ENCODE results near the gene PLA2G4B. TPM values are rescaled to one million over a fixed set of nuclear protein-coding genes. Genes with fewer than 3 reads are reported as not detected.

The PLA2G4B gene
- total RNA-seq, 2 experiments from 2014 or later = 4.2 to 4.8 TPM

- TF ChIP-seq CTCF (IDR thresholded peaks at IDR 0.05) = no peak
- no peak for DNase-seq
- ChIA-PET CTCF (no interaction called here), POLR2A (interaction anchor here (1.0 to 2.0 kb wide), 3 partner anchors 10 to 16 kb away, joined by 3 to 5 read pairs (median 3); no protein-coding TSS in a partner anchor)
- Mint-ChIP-seq H3K4me1 (ENCODE audit: low read depth) (peaks cover 8% of the 10 kb centered on the region), H3K4me3 (no peak overlapping the region), H3K27ac (no peak overlapping the region), H3K27me3 (peaks cover 14% of the 10 kb centered on the region), H3K36me3 (ENCODE audit: low read depth) (no peaks in the 10 kb centered on the region), H3K9me3 (no peaks in the 10 kb centered on the region)
- no peak for ATAC-seq
- intact Hi-C loops (cut with micrococcal nuclease) = no loop called here
Measured at GRCh38 chr15:41882689-41883483, 44.2 kb downstream of the PLA2G4B start.

GRCh38 chr15:41883484-41883825 is 44.8 kb downstream of the PLA2G4B start:
- H3K27ac Mint-ChIP-seq = no peak overlapping the region
- POLR2A ChIA-PET = interaction anchor here (1.0 kb wide), 1 partner anchor 12 kb away, joined by 3 read pairs; no protein-coding TSS in a partner anchor
- H3K4me1 Mint-ChIP-seq (ENCODE audit: low read depth) = peaks cover 12% of the 10 kb centered on the region
- TF ChIP-seq CTCF (IDR thresholded peaks at IDR 0.05) = no peak
- intact Hi-C loops (cut with micrococcal nuclease) = no loop called here
- H3K4me3 Mint-ChIP-seq = no peak overlapping the region
- H3K36me3 Mint-ChIP-seq (ENCODE audit: low read depth) = no peaks in the 10 kb centered on the region
- CTCF ChIA-PET = no interaction called here
- DNase-seq (no peak), ATAC-seq (no peak)
- H3K27me3 Mint-ChIP-seq = peaks cover 14% of the 10 kb centered on the region
- H3K9me3 Mint-ChIP-seq = no peaks in the 10 kb centered on the region

GRCh38 chr15:41884458-41884857 is 45.8 kb downstream of the PLA2G4B start:
- no peak for ATAC-seq

GRCh38 chr15:41885321-41885720 is 46.7 kb downstream of the PLA2G4B start:
- CTCF ChIA-PET = no interaction called here
- Mint-ChIP-seq H3K4me1 (ENCODE audit: low read depth) (peaks cover 22% of the 10 kb centered on the region), H3K27me3 (peaks cover 14% of the 10 kb centered on the region), H3K27ac (no peak overlapping the region), H3K36me3 (ENCODE audit: low read depth) (no peaks in the 10 kb centered on the region), H3K4me3 (no peak overlapping the region), H3K9me3 (no peaks in the 10 kb centered on the region)
- intact Hi-C loops (cut with micrococcal nuclease) = no loop called here
- DNase-seq (no peak), ATAC-seq (no peak)
- TF ChIP-seq CTCF (IDR thresholded peaks at IDR 0.05) = no peak
- POLR2A ChIA-PET = no interaction called here

More at GRCh38 chr15:41884458-41884857, 45.8 kb downstream of the PLA2G4B start:
- H3K4me3 Mint-ChIP-seq = no peak overlapping the region
- CTCF ChIA-PET = interaction anchor here (0.6 kb wide), 1 partner anchor 183 kb away, joined by 4 read pairs; no protein-coding TSS in a partner anchor
- no peak for DNase-seq
- H3K27ac Mint-ChIP-seq = no peak overlapping the region
- H3K4me1 Mint-ChIP-seq (ENCODE audit: low read depth) = peaks cover 22% of the 10 kb centered on the region
- no peak for TF ChIP-seq CTCF (IDR thresholded peaks at IDR 0.05)
- POLR2A ChIA-PET = no interaction called here
- H3K9me3 Mint-ChIP-seq = no peaks in the 10 kb centered on the region
- intact Hi-C loops (cut with micrococcal nuclease) = no loop called here
- peaks cover 14% of the 10 kb centered on the region for H3K27me3 Mint-ChIP-seq
- H3K36me3 Mint-ChIP-seq (ENCODE audit: low read depth) = no peaks in the 10 kb centered on the region

- Mint-ChIP-seq H3K27ac (no peak overlapping the region), H3K9me3 (no peaks in the 10 kb centered on the region), H3K36me3 (ENCODE audit: low read depth) (no peaks in the 10 kb centered on the region), H3K4me1 (ENCODE audit: low read depth) (peaks cover 22% of the 10 kb centered on the region), H3K27me3 (peaks cover 9% of the 10 kb centered on the region), H3K4me3 (no peak overlapping the region)
- ChIA-PET CTCF (interaction anchor here (1.1 to 1.3 kb wide), 2 partner anchors 74 to 111 kb away, joined by 3 read pairs; partner anchors contain the start of gene MAPKBP1), POLR2A (no interaction called here)
- DNase-seq = no peak
- no peak for TF ChIP-seq CTCF (IDR thresholded peaks at IDR 0.05)
- intact Hi-C loops (cut with micrococcal nuclease) = no loop called here
- no peak for ATAC-seq
Measured at GRCh38 chr15:41885841-41886240, 47.2 kb downstream of the PLA2G4B start.

Data from activated CD8-positive, alpha-beta T cell treated with anti-CD3 and anti-CD28 coated beads for 36 hours (primary cell).